ENCODE results near the gene SLC16A10.

- TF ChIP-seq GATA2 (IDR thresholded peaks at IDR 0.05; ENCODE audit: low read depth, low read length) (no peak), GATA3 (IDR thresholded peaks at IDR 0.05; ENCODE audit: low read depth, low read length) (no peak)
These were observed 133.2 kb downstream of the SLC16A10 start for GRCh38 chr6:111220383-111221031.
